ENCODE measurements around the gene RFX2.

DNA sequence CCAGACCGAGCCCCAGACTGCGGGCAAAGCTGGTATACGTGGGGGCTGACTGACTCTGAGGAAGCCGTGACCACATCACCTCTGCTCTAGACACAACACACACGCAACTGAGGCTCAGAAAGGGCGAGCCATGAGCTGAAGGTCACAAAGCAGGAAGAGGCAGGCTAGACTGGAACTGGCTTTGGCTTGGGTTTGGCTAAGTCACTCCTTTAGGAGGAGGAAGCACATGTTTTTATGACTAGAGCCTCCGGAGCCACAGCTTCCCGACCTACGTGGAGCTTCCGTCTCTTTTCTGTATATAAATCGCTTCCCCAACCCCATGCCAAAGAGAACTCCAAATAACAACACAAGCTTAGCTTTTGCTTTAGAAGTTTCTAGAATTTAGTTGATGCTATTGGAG is 48.0 kb downstream of the RFX2 start:
- TF ChIP-seq TCF4 (CRISPR knock-in tag; IDR thresholded peaks at IDR 0.05; ENCODE audit: borderline replicate concordance) (no peak), RARB (CRISPR knock-in tag; IDR thresholded peaks at IDR 0.05) (no peak), TOX (CRISPR knock-in tag; IDR thresholded peaks at IDR 0.05; ENCODE audit: borderline replicate concordance) (no peak), ZFP3 (CRISPR knock-in tag; IDR thresholded peaks at IDR 0.05) (no peak), GLIS3 (CRISPR knock-in tag; IDR thresholded peaks at IDR 0.05) (no peak), ARNTL (CRISPR knock-in tag; IDR thresholded peaks at IDR 0.05; ENCODE audit: borderline replicate concordance, low read depth) (no peak), OSR1 (CRISPR knock-in tag; IDR thresholded peaks at IDR 0.05) (no peak)
- TF ChIP-seq, protein P1, sequence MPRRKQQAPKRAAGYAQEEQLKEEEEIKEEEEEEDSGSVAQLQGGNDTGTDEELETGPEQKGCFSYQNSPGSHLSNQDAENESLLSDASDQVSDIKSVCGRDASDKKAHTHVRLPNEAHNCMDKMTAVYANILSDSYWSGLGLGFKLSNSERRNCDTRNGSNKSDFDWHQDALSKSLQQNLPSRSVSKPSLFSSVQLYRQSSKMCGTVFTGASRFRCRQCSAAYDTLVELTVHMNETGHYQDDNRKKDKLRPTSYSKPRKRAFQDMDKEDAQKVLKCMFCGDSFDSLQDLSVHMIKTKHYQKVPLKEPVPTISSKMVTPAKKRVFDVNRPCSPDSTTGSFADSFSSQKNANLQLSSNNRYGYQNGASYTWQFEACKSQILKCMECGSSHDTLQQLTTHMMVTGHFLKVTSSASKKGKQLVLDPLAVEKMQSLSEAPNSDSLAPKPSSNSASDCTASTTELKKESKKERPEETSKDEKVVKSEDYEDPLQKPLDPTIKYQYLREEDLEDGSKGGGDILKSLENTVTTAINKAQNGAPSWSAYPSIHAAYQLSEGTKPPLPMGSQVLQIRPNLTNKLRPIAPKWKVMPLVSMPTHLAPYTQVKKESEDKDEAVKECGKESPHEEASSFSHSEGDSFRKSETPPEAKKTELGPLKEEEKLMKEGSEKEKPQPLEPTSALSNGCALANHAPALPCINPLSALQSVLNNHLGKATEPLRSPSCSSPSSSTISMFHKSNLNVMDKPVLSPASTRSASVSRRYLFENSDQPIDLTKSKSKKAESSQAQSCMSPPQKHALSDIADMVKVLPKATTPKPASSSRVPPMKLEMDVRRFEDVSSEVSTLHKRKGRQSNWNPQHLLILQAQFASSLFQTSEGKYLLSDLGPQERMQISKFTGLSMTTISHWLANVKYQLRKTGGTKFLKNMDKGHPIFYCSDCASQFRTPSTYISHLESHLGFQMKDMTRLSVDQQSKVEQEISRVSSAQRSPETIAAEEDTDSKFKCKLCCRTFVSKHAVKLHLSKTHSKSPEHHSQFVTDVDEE (CRISPR knock-in tag; IDR thresholded peaks at IDR 0.05): no peak
- TF ChIP-seq, protein P2, sequence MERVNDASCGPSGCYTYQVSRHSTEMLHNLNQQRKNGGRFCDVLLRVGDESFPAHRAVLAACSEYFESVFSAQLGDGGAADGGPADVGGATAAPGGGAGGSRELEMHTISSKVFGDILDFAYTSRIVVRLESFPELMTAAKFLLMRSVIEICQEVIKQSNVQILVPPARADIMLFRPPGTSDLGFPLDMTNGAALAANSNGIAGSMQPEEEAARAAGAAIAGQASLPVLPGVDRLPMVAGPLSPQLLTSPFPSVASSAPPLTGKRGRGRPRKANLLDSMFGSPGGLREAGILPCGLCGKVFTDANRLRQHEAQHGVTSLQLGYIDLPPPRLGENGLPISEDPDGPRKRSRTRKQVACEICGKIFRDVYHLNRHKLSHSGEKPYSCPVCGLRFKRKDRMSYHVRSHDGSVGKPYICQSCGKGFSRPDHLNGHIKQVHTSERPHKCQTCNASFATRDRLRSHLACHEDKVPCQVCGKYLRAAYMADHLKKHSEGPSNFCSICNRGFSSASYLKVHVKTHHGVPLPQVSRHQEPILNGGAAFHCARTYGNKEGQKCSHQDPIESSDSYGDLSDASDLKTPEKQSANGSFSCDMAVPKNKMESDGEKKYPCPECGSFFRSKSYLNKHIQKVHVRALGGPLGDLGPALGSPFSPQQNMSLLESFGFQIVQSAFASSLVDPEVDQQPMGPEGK (CRISPR knock-in tag; IDR thresholded peaks at IDR 0.05; ENCODE audit: borderline replicate concordance): no peak
- TF ChIP-seq, protein P3, sequence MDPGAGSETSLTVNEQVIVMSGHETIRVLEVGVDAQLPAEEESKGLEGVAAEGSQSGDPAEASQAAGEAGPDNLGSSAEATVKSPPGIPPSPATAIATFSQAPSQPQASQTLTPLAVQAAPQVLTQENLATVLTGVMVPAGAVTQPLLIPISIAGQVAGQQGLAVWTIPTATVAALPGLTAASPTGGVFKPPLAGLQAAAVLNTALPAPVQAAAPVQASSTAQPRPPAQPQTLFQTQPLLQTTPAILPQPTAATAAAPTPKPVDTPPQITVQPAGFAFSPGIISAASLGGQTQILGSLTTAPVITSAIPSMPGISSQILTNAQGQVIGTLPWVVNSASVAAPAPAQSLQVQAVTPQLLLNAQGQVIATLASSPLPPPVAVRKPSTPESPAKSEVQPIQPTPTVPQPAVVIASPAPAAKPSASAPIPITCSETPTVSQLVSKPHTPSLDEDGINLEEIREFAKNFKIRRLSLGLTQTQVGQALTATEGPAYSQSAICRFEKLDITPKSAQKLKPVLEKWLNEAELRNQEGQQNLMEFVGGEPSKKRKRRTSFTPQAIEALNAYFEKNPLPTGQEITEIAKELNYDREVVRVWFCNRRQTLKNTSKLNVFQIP (CRISPR knock-in tag; IDR thresholded peaks at IDR 0.05; ENCODE audit: borderline replicate concordance, low read depth): no peak
